Natural killer cell (primary cell): ENCODE data around the gene TF. TPM values are rescaled to one million over a fixed set of nuclear protein-coding genes. Genes with fewer than 3 reads are reported as not detected.
"Not testable (repeated sequence)": the region's sequence is repeated elsewhere in the genome, so short reads cannot be mapped to it uniquely, and the experiment has no call there.

Source experiments
- ATAC-seq, 3 donors: fragments of 150-1000 bp in 2 of 3; fragments of 200-7000 bp in 1 of 3; cut with Tn5 transposase; 1 replicate in 1 of 3; 2 replicates in 2 of 3; pipeline ENCODE4 v1.10.0; 2021; ENCODE audit warnings: mild to moderate bottlenecking in 2 of 3, moderate library complexity in 2 of 3
- DNase-seq, 2 donors: peaks; one replicate each; pipeline versions ENCODE4 v3.0.0 to v3.0.0-alpha.2; 2013 to 2021; ENCODE audit warnings: mixed read lengths in 1 of 2
- H3K27ac ChIP-seq: one replicate; pipeline ENCODE4 v1.5.1; 2013; ENCODE audit warnings: mild to moderate bottlenecking, low read length
- H3K27me3 ChIP-seq: one replicate; pipeline ENCODE4 v1.6.1; 2013; ENCODE audit warnings: low read length; ENCODE audit not compliant: control insufficient read depth, insufficient read depth
- H3K36me3 ChIP-seq: one replicate; pipeline ENCODE4 v1.6.1; 2013; ENCODE audit warnings: low read length; ENCODE audit not compliant: control insufficient read depth, insufficient read depth
- H3K4me1 ChIP-seq: one replicate; pipeline ENCODE4 v1.6.1; 2013; ENCODE audit warnings: low read length; ENCODE audit not compliant: control insufficient read depth, insufficient read depth
- H3K4me3 ChIP-seq: one replicate; pipeline ENCODE4 v1.5.1; 2013; ENCODE audit warnings: low read length
- H3K9me3 ChIP-seq: one replicate; pipeline ENCODE4 v1.6.1; 2013; ENCODE audit warnings: low read length; ENCODE audit not compliant: control insufficient read depth, insufficient read depth
- H3K27ac Mint-ChIP-seq, 2 donors: one replicate each; pipeline ENCODE4 v1.8.0; 2022; ENCODE audit warnings: mild to moderate bottlenecking in 2 of 2, mixed read lengths in 2 of 2, moderate library complexity in 1 of 2
- H3K27me3 Mint-ChIP-seq, 2 donors: one replicate each; pipeline ENCODE4 v1.8.0; 2022; ENCODE audit warnings: low read depth in 2 of 2, mixed read lengths in 2 of 2
- H3K36me3 Mint-ChIP-seq: one replicate; pipeline ENCODE4 v1.8.0; 2022; ENCODE audit warnings: mixed read lengths
- H3K4me1 Mint-ChIP-seq, 2 donors: one replicate each; pipeline ENCODE4 v1.8.0; 2022; ENCODE audit warnings: mixed read lengths in 2 of 2
- H3K4me3 Mint-ChIP-seq: one replicate; pipeline ENCODE4 v1.8.0; 2022; ENCODE audit warnings: mild to moderate bottlenecking, moderate library complexity, mixed read lengths
- H3K9me3 Mint-ChIP-seq, 2 donors: one replicate each; pipeline ENCODE4 v1.8.0; 2022; ENCODE audit warnings: mixed read lengths in 2 of 2
- WGBS: methylation state at CpG from one replicate; pipeline ENCODE4 v1.1.7; 2013; ENCODE audit warnings: missing lambda C conversion rate; ENCODE audit not compliant: insufficient coverage; 5-methylcytosine and 5-hydroxymethylcytosine counted together
- intact Hi-C: fragments of 100-400 bp; cut with micrococcal nuclease; formaldehyde crosslinking; loops from one replicate; pipeline ENCODE4 v1.14.2; 2022
- total RNA-seq, 4 donors: library from RNA; stranded (reverse); fragments of 120-200 nt in 1 of 4; gene quantifications; one replicate each; pipeline versions ENCODE4 v1.2.3 to v1.2.4, GENCODE V29; 2013 to 2022
- TF ChIP-seq, protein P1 (sequence below): fragments of 200-600 bp; IDR thresholded peaks from one replicate; pipeline ENCODE4 v1.8.0; 2022; ENCODE audit warnings: antibody characterized with exemption

Gene TF
- total RNA-seq, 3 donors from 2014 or later (not counting 1 experiment from before 2014, with no cell fraction given), result 2.8 to 4.3 (median 3.2) TPM

DNA sequence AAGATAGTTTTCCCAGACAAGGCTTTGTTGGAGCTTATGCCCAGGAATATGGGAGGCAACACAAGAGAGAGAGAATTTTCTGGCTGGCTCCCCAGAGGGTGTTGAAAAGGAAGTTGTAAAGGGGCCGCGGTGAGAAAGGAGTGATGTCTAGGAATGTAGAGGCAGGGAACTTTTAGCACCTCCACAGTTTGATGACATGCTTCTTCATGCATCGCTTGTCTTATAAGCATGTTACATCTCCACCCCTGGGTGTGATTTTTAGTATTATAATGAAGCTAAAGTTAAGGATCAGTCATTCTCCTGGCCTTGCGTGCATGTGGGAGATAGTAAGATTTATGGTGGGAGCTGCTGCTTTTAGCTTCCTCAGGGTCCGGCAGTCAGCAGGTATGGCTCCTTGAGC, 32.8 kb upstream of the TF start:
- intact Hi-C loops, result no loop called here
- TF ChIP-seq, protein P1, sequence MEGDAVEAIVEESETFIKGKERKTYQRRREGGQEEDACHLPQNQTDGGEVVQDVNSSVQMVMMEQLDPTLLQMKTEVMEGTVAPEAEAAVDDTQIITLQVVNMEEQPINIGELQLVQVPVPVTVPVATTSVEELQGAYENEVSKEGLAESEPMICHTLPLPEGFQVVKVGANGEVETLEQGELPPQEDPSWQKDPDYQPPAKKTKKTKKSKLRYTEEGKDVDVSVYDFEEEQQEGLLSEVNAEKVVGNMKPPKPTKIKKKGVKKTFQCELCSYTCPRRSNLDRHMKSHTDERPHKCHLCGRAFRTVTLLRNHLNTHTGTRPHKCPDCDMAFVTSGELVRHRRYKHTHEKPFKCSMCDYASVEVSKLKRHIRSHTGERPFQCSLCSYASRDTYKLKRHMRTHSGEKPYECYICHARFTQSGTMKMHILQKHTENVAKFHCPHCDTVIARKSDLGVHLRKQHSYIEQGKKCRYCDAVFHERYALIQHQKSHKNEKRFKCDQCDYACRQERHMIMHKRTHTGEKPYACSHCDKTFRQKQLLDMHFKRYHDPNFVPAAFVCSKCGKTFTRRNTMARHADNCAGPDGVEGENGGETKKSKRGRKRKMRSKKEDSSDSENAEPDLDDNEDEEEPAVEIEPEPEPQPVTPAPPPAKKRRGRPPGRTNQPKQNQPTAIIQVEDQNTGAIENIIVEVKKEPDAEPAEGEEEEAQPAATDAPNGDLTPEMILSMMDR, result no peak
- WGBS, result 90% methylated on average over 5 of the region's 5 CpGs

DNA sequence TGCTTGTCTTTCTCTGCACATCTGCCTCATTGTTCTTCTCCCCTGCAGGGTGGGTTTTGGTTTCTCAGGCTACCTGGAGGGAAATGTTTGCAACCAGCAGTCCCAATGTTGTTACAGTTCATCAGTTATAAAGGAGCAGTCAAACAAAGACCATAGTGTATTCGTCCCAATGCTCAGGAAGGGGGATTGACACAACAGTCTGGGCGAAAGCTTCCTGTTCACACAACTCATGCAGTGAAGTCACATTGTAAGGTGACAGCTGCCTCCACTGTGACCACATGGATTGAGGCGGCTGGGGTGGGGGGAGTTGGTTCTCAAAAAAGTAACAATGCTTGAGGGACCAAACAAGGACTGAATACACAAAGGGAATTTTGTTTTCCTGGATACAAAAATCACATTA, 28.8 kb upstream of the TF start:
- H3K4me1 ChIP-seq, result no peaks in the 10 kb centered on the region
- H3K36me3 Mint-ChIP-seq, result peaks cover 4% of the 10 kb centered on the region
- no peak overlapping the region for H3K4me3 ChIP-seq
- H3K4me3 Mint-ChIP-seq, result no peak overlapping the region
- intact Hi-C loops, result no loop called here
- peaks cover 0 to 2% of the 10 kb centered on the region in 2 donors for H3K27me3 Mint-ChIP-seq
- H3K9me3 ChIP-seq, result no peaks in the 10 kb centered on the region
- no peak overlapping the region for H3K27ac Mint-ChIP-seq
- no peaks in the 10 kb centered on the region for H3K36me3 ChIP-seq
- peaks cover 4 to 6% of the 10 kb centered on the region in 2 donors for H3K9me3 Mint-ChIP-seq
- WGBS, result 41% methylated on average over 3 of the region's 3 CpGs
- no peaks in the 10 kb centered on the region for H3K4me1 Mint-ChIP-seq
- TF ChIP-seq, protein P1, result no peak
- DNase-seq (no peak), ATAC-seq (no peak)
- no peaks in the 10 kb centered on the region for H3K27me3 ChIP-seq
- H3K27ac ChIP-seq, result no peak overlapping the region

More for the DNA sequence above, 32.8 kb upstream of the TF start:
- no peaks in the 10 kb centered on the region for H3K27me3 ChIP-seq
- H3K9me3 Mint-ChIP-seq, result no peaks in the 10 kb centered on the region
- H3K4me3 ChIP-seq, result no peak overlapping the region
- no peak overlapping the region for H3K27ac ChIP-seq
- peaks cover 0 to 9% of the 10 kb centered on the region in 2 donors for H3K27me3 Mint-ChIP-seq
- no peaks in the 10 kb centered on the region for H3K36me3 Mint-ChIP-seq
- H3K27ac Mint-ChIP-seq, result no peak overlapping the region
- H3K4me3 Mint-ChIP-seq, result no peak overlapping the region
- H3K36me3 ChIP-seq, result no peaks in the 10 kb centered on the region
- no peaks in the 10 kb centered on the region for H3K4me1 ChIP-seq
- no peaks in the 10 kb centered on the region for H3K9me3 ChIP-seq
- DNase-seq, result no peak
- H3K4me1 Mint-ChIP-seq, result no peaks in the 10 kb centered on the region
- no peak for ATAC-seq

DNA sequence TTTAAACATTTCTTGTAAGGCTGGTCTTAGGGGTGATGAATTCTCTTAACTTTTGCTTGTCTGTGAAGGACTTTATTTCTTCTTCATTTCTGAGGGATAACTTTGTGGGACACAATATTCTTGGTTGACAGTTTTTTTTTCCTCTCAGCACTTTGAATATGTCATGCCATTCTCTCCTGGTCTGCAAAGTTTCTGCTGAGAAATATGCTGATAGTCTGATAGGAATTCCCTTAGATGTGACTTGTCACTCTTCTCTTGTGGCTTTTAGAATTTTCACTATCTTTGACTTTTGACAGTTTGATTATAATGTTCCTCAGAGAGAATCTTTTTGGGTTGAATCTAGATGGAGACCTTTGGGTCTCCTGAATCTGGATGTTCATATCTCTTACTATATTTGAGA, 23.3 kb upstream of the TF start:
- Mint-ChIP-seq H3K36me3 (peaks cover 16% of the 10 kb centered on the region), H3K4me1 (no peaks in the 10 kb centered on the region), H3K4me3 (no peak overlapping the region), H3K27me3 (peaks cover 0 to 2% of the 10 kb centered on the region in 2 donors), H3K9me3 (peaks cover 8 to 16% of the 10 kb centered on the region in 2 donors), H3K27ac (no peak overlapping the region)
- Histone ChIP-seq H3K27ac (no peak overlapping the region), H3K36me3 (no peaks in the 10 kb centered on the region), H3K4me3 (no peak overlapping the region), H3K27me3 (no peaks in the 10 kb centered on the region), H3K4me1 (no peaks in the 10 kb centered on the region), H3K9me3 (no peaks in the 10 kb centered on the region)
- ATAC-seq, result no peak
- intact Hi-C loops, result no loop called here
- no peak for DNase-seq
- TF ChIP-seq, protein P1, result no peak

DNA sequence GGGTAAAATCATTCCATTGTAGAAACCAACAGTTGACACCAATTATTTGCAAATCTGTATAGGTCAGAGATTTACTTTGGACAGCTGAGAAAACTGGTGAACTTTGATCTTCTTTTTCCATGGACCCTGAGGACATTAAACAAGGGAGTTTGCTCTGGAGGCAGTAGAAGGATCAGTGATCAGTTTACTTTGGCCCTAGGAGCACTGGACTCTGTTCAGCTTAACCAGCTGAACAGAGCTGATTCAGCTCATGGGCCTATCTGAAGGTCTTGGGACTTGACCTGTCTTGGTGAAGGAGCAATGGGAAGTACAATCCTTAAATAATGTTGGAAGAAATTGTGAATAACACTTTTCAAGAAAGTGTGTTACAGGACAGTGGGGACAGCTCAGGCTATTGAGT, 15.2 kb upstream of the TF start:
- H3K4me1 ChIP-seq, result no peaks in the 10 kb centered on the region
- H3K4me1 Mint-ChIP-seq, result no peaks in the 10 kb centered on the region
- ATAC-seq (no peak), DNase-seq (no peak)
- no peak overlapping the region for H3K27ac ChIP-seq
- H3K27me3 ChIP-seq, result no peaks in the 10 kb centered on the region
- no peak overlapping the region for H3K4me3 ChIP-seq
- H3K9me3 Mint-ChIP-seq, result peaks cover 7 to 15% of the 10 kb centered on the region in 2 donors
- intact Hi-C loops, result no loop called here
- peaks cover 2 to 18% of the 10 kb centered on the region in 2 donors for H3K27me3 Mint-ChIP-seq
- no peak overlapping the region for H3K27ac Mint-ChIP-seq
- no peaks in the 10 kb centered on the region for H3K9me3 ChIP-seq
- peaks cover 17% of the 10 kb centered on the region for H3K36me3 Mint-ChIP-seq
- H3K4me3 Mint-ChIP-seq, result no peak overlapping the region
- H3K36me3 ChIP-seq, result no peaks in the 10 kb centered on the region
- TF ChIP-seq, protein P1, result no peak

DNA sequence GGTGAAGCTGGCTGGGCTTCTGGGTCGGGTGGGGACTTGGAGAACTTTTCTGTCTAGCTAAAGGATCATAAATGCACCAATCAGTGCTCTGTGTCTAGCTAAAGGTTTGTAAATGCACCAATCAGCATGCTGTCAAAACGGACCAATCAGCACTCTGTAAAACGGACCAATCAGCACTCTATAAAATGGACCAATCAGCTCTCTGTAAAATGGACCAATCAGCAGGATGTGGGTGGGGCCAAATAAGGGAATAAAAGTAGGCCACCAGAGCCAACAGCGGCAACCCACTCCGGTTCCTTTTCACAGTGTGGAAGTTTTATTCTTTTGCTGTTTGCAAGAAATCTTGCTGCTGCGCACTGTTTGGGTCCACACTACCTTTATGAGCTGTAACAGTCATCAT, 14.0 kb upstream of the TF start:
- H3K36me3 ChIP-seq, DNase-seq, H3K4me1 ChIP-seq, H3K4me3 Mint-ChIP-seq, intact Hi-C loops, ATAC-seq, H3K4me1 Mint-ChIP-seq, H3K27ac ChIP-seq, H3K27me3 ChIP-seq, H3K27ac Mint-ChIP-seq, H3K4me3 ChIP-seq, H3K9me3 ChIP-seq: not testable (repeated sequence)
- Mint-ChIP-seq H3K27me3 (peaks cover 10 to 23% of the 10 kb centered on the region in 2 donors), H3K9me3 (peaks cover 14 to 15% of the 10 kb centered on the region in 2 donors), H3K36me3 (peaks cover 17% of the 10 kb centered on the region)
- WGBS, result 85% methylated on average over 6 of the region's 6 CpGs
